DND-41 (cell line): Measurements from ENCODE around the gene SLC8A3.
A peak's percentile ranks its signal among the peaks of the same experiment; 100 is the strongest.

Experiments used
- ATAC-seq: fragments of 200-7000 bp; cut with Tn5 transposase; 3 replicates; pipeline ENCODE4 v1.9.1; 2021; ENCODE audit warnings: low read depth; ENCODE audit not compliant: insufficient read depth
- DNase-seq: peaks from one replicate; pipeline ENCODE4 v3.0.0-alpha.2; 2020
- H2AFZ ChIP-seq: 2 replicates; pipeline ENCODE4 v1.6.0; 2012; ENCODE audit warnings: low read depth, low read length
- H3K27ac ChIP-seq: 2 replicates; pipeline ENCODE4 v1.5.1; 2012; ENCODE audit warnings: low read length, inconsistent platforms
- H3K27me3 ChIP-seq: fragments of 200-600 bp; sonication (generic); 2 replicates; pipeline ENCODE4 v1.6.0; 2012; ENCODE audit warnings: low read length, mild to moderate bottlenecking, inconsistent platforms; ENCODE audit not compliant: insufficient read depth, poor library complexity
- H3K36me3 ChIP-seq: 2 replicates; pipeline ENCODE4 v1.5.1; 2012; ENCODE audit warnings: low read length, inconsistent platforms; ENCODE audit not compliant: insufficient read depth
- H3K4me1 ChIP-seq: 2 replicates; pipeline ENCODE4 v1.5.1; 2012; ENCODE audit warnings: mild to moderate bottlenecking, low read length; ENCODE audit not compliant: insufficient read depth
- H3K4me2 ChIP-seq: 2 replicates; pipeline ENCODE4 v1.6.0; 2012; ENCODE audit warnings: mild to moderate bottlenecking, moderate library complexity, low read length, inconsistent platforms; ENCODE audit not compliant: insufficient read depth
- H3K4me3 ChIP-seq, 2 experiments: fragments of 200-600 bp in 1 of 2; shearing (Covaris generic) in 1 of 2; 2 replicates each; pipeline ENCODE4 v1.5.1; 2012 to 2016; ENCODE audit warnings: inconsistent platforms in 2 of 2, low read length in 2 of 2, mild to moderate bottlenecking in 2 of 2, low read depth in 1 of 2, moderate library complexity in 1 of 2
- H3K79me2 ChIP-seq: 2 replicates; pipeline ENCODE4 v1.6.0; 2012; ENCODE audit warnings: low read length, inconsistent platforms; ENCODE audit not compliant: insufficient read depth
- H3K9ac ChIP-seq: 2 replicates; pipeline ENCODE4 v1.6.0; 2012; ENCODE audit warnings: low read depth, mild to moderate bottlenecking, inconsistent platforms, low read length, moderate library complexity
- H3K9me3 ChIP-seq: 2 replicates; pipeline ENCODE4 v1.5.1; 2012; ENCODE audit warnings: low read length, moderate library complexity, mild to moderate bottlenecking, inconsistent platforms; ENCODE audit not compliant: insufficient read depth, severe bottlenecking
- H4K20me1 ChIP-seq: 2 replicates; pipeline ENCODE4 v1.6.0; 2012; ENCODE audit warnings: low read length; ENCODE audit not compliant: insufficient read depth
- CTCF ChIP-seq: IDR thresholded peaks from 2 replicates; pipeline ENCODE4 v1.5.1; 2012; ENCODE audit warnings: borderline replicate concordance, low read length, moderate library complexity, mild to moderate bottlenecking; ENCODE audit not compliant: poor library complexity, severe bottlenecking; ENCODE audit errors: extremely low read depth
- EZH2 ChIP-seq: IDR thresholded peaks from 3 replicates; pipeline ENCODE4 v1.6.1; 2012; ENCODE audit warnings: borderline replicate concordance, low read depth, mild to moderate bottlenecking, moderate library complexity, low read length, inconsistent platforms; ENCODE audit not compliant: severe bottlenecking

The SLC8A3 gene

GRCh38 chr14:70013271-70013873 is 175.4 kb downstream of the SLC8A3 start:
- H3K4me1 ChIP-seq, result no peaks in the 10 kb centered on the region
- peak; percentile 35 for DNase-seq
- no peak overlapping the region for H3K4me3 ChIP-seq
- no peaks in the 10 kb centered on the region for H3K36me3 ChIP-seq
- no peak overlapping the region for H3K9ac ChIP-seq
- H3K4me2 ChIP-seq, result no peak overlapping the region
- no peak for ATAC-seq
- H3K9me3 ChIP-seq, result no peaks in the 10 kb centered on the region
- TF ChIP-seq EZH2 (no peak), CTCF (peak; percentile 71)
- H4K20me1 ChIP-seq, result no peaks in the 10 kb centered on the region
- peaks cover 11% of the 10 kb centered on the region for H3K27me3 ChIP-seq
- no peak overlapping the region for H3K27ac ChIP-seq
- H3K79me2 ChIP-seq, result no peaks in the 10 kb centered on the region
- no peak overlapping the region for H2AFZ ChIP-seq

GRCh38 chr14:70011708-70012107 is 177.0 kb downstream of the SLC8A3 start:
- Histone ChIP-seq H4K20me1 (no peaks in the 10 kb centered on the region), H3K4me1 (no peaks in the 10 kb centered on the region), H3K4me3 (no peak overlapping the region), H3K9me3 (no peaks in the 10 kb centered on the region), H3K4me2 (no peak overlapping the region), H3K9ac (no peak overlapping the region), H3K27ac (no peak overlapping the region), H2AFZ (no peak overlapping the region), H3K27me3 (peaks cover 3% of the 10 kb centered on the region), H3K36me3 (no peaks in the 10 kb centered on the region), H3K79me2 (no peaks in the 10 kb centered on the region)
- TF ChIP-seq CTCF (no peak), EZH2 (no peak)
- ATAC-seq (no peak), DNase-seq (no peak)

- ATAC-seq (no peak), DNase-seq (no peak)
- no peak overlapping the region for H3K4me3 ChIP-seq
- TF ChIP-seq CTCF (no peak), EZH2 (no peak)
- no peak overlapping the region for H3K4me2 ChIP-seq
- no peaks in the 10 kb centered on the region for H4K20me1 ChIP-seq
- no peaks in the 10 kb centered on the region for H3K79me2 ChIP-seq
- no peaks in the 10 kb centered on the region for H3K9me3 ChIP-seq
- H3K27me3 ChIP-seq, result no peaks in the 10 kb centered on the region
- no peaks in the 10 kb centered on the region for H3K4me1 ChIP-seq
- no peak overlapping the region for H3K27ac ChIP-seq
- no peak overlapping the region for H3K9ac ChIP-seq
- H2AFZ ChIP-seq, result no peak overlapping the region
- H3K36me3 ChIP-seq, result no peaks in the 10 kb centered on the region
Measured at GRCh38 chr14:70011098-70011497, 177.7 kb downstream of the SLC8A3 start.
